SH-SY5Y (cell line): ENCODE results near the gene HOXD11.

Source experiments
- GATA2 ChIP-seq: IDR thresholded peaks from 2 replicates; pipeline ENCODE4 v1.6.1; 2011; ENCODE audit warnings: mild to moderate bottlenecking, low read depth, low read length
- GATA3 ChIP-seq: IDR thresholded peaks from 2 replicates; pipeline ENCODE4 v1.6.1; 2011; ENCODE audit warnings: low read depth, mild to moderate bottlenecking, low read length, moderate library complexity

GRCh38 chr2:176076063-176076462 is 31.0 kb upstream of the HOXD11 start:
- no peak for TF ChIP-seq GATA2
- TF ChIP-seq GATA3: no peak
